Renal cortex interstitium (tissue), 15 donors: Measurements from ENCODE around the gene VSX2. TPM values are rescaled to one million over a fixed set of nuclear protein-coding genes. Genes with fewer than 3 reads are reported as not detected.
A peak's percentile ranks its signal among the peaks of the same experiment; 100 is the strongest.

Experiments
- DNase-seq, 11 donors: peaks; one replicate each; pipeline ENCODE4 v3.0.0-alpha.2; 2013; ENCODE audit warnings: low read depth in 9 of 11, low spot score in 4 of 11; ENCODE audit errors: extremely low read depth in 1 of 11
- long read RNA-seq, 16 experiments: transcript quantifications; one replicate each; lab custom pipeline, GENCODE V29; 2026
- polyA plus RNA-seq, 3 donors: library from polyadenylated mRNA; unstranded; fragments of 120-200 nt; gene quantifications; one replicate each; pipeline ENCODE4 v1.2.1, GENCODE V29; 2013; ENCODE audit not compliant: insufficient read length in 3 of 3

VSX2 gene
- under 1 TPM; 0.06 TPM for polyA plus RNA-seq
- long read RNA-seq, donor 1 = 0 reads
- long read RNA-seq, donor 2 = 0 reads
- long read RNA-seq, donor 3 = 0 reads
- long read RNA-seq, donor 4 = 0 reads
- long read RNA-seq, donor 5 = 0 reads
- long read RNA-seq, donor 6 = 0 reads
- long read RNA-seq, donor 7 = 0 reads
- long read RNA-seq, donor 8 = 0 reads
- long read RNA-seq, donor 9 = 0 reads
- long read RNA-seq, donor 10 = 0 reads
- long read RNA-seq, donor 11 = 0 reads
- long read RNA-seq, donor 12 = 0 reads
- long read RNA-seq, donor 13 = 0 reads
- long read RNA-seq, donor 14 = 0 reads
- long read RNA-seq, donor 15 = 0 reads
- long read RNA-seq, donor 16 = 0 reads

DNA sequence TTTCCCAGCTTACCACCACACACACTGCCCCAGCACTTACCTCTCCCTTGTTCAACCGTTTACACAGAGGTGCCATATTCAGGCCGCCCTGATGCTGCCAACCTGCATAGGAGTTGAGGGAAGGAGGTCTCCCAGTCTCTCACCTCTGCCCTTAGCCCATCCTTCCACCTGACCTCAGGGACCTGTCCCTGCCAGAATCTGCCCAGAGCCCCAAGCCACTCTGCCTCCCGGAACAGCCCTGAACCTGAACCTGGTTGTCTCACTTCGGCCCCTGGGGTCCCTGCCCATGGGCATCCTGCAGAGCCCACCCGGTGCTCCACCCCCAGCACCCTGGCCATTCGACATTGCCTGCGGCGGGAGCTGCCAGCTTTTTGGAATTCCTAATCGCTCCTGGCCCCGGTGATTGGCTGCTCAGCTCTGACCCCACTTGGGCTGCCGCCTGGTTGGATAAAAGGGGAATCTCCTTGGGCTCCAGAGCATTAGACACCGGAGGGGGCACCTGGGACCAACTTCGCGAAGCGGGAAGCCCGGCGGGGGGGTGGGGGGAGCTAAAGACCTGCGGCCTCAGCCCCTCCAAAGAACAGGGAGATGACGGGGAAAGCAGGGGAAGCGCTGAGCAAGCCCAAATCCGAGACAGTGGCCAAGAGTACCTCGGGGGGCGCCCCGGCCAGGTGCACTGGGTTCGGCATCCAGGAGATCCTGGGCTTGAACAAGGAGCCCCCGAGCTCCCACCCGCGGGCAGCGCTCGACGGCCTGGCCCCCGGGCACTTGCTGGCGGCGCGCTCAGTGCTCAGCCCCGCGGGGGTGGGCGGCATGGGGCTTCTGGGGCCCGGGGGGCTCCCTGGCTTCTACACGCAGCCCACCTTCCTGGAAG lies at the start of gene VSX2:
VSX2 (plus strand) TSS at position 476 of the 874 bp plus-strand sequence; CDS start at position 589, 113 bp downstream.
- DNase-seq = no peak

DNA sequence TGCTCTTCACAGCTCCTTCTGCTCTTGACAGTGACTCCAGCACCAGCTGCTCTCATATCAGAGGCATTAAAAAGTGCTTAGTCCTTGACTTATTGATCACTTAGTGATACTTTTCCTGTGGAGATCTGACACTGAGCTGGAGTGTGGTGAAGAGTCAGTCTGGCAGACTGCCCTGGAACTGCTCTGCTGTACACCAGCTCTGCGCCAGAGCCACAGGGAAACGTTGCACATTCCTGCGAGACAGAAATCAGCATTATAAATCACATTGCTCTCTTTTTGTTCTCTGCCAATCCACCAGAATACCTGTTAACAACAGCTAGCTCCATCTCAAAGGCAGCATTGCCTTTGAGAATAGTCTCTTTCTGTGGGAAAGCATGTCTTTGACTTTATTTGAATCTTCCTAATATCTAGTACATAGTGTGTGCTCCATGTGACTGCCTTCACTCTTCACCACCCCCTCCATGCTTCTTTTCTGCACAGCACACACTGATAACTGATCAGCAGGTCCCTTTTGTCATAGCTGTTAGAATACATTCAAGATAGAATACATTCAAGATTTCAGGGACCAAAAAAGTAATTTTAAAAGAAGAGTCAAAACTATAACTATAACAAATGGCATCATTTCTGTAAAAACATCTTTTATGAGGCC lies 48.2 kb upstream of the VSX2 start:
- DNase-seq = no peak

DNA sequence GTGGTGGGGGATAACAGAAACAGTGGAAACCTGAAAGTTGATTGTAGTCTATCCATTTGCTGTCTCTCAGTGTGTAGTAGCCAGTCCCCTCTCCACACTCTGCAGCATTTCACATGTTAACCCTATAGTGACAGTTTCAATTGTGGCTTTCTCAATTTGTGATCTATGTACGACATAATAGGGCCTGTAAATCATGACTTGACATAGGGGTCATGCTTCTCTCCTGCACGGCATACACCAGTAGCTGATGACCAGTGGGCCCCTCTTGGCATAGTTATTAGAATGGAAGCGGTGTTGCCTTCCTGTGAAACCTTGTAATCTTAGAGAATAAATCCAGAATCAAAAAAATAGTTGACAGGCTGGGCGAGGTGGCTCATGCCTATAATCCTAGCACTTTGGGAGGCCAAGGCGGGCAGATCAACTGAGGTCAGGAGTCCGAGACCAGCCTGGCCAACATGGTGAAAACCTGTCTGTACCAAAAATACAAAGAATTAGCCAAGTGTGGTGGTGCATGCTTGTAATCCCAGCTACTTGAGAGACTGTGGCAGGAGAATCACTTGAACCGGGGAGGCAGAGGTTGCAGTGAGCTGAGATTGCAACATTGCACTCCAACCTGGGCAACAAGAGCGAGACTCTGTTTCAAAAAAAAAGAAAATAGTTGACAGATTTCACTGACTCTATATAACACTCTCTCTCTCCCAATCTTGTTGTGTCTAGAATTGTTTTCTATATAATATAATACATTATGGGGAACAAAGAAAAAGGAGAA lies 44.6 kb upstream of the VSX2 start:
- DNase-seq = no peak

DNA sequence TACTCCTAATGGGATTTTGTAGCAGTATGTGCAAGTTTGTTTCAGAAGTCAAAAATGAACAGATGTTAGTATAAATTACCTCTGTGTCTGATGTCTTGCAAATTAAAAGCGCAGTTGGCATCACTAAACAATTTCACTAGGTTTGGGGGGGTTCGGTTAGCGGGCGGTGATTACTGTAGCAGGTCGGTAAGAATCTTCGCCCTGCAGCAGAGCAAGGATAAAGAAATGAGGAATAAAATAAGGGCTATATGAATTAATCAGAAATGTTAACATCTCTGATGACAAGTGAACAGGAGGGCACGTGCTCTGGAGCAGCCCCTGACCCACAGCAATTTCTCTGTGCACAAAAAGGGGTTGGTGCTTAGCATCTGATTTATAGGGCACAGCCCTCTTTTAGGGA lies 43.6 kb upstream of the VSX2 start:
- DNase-seq = no peak

DNA sequence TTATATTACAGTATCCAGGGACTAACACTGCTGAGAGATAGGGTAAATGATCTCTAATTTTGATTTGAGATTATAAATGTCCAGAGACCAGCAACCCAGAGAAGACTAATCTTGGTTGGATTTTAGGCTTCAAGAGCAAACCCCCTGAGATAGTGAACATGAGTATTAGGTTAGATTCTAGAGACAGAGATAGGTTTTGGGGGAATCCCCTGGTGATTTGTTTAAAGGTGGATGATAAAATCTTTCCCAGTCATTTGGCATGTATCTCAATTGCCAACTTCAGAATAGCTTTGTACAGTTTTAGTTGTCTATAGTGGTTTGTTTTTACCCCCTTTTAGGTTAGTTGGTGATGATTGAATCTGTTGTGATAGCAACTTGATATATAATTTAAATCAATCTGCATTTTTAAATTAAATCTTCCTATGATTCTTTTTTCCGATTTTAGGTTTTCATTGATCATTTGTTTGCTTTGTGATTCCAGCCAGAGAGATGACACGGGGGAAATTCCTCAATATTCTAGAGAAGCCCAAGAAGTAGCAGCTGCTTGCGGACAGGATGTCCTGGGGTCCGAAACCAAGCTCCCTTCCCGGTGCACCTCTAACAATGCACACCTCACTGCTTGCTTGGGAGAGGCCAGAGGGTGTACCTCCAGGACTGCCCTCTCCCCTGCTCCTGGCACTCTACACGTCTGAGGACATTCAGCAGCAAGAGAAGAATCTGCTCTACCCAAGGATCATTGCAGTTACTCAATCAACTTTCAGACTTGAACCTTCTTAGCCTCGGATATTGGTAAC lies 40.6 kb upstream of the VSX2 start:
- no peak for DNase-seq

GRCh38 chr14:74202113-74202512 lies 37.1 kb upstream of the VSX2 start:
- DNase-seq = no peak

DNA sequence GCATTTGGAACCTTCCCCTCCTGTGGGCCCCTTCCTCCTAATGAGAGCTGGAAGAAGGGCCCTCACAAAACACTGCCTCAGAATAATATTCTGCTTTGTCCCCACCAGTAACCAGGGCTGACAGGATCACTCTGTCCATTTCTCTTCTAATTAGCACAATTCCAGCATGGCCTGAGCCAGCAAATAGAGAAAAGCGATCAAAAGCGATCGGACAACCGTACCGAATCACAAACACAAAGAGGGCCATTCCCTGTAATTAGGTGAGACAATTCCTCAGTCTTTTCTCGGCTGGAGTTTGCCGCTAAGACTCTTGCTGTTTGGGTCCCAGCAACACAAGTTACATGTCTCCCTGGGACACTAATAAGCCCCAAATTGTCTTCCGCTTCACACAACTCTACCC lies 35.6 kb upstream of the VSX2 start:
- no peak for DNase-seq

DNA sequence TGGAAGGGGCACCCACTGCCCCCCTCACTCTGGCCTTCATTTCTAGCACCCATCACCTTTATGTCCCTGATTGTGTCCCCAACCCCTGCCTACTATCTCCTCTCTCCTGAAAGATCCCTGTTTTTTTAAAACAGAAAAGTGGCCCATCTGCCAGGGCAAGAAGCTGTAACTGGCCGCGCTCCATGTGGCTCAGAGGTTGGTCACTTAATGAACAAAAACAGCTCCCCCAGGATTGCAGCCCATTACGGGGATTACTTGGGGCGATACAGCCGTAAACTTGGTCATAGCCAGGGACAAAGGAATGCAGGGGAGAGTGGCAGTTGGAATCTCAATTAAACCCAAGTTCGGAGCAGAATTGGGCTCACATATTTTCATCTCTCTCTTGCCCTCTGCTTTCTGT lies 34.8 kb upstream of the VSX2 start:
- DNase-seq = no peak

DNA sequence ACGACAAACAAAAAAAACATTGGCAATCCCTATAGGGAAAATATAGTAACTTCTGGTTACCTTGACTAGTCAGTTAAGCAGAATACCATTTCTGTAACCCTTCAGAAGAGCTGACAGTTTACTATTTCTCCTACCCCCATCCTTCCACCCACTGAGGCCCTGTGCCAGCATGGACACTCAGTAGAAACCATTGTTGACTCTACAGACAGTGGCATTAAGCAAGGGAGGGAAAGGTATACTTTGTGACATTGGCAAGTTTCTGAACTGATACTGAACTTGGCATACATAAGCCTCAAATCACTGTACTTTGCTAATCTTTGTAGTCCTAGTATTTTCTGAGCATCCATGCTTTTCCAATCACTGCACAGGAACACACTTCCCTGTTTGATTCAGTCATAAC lies 33.4 kb upstream of the VSX2 start:
- DNase-seq = no peak

DNA sequence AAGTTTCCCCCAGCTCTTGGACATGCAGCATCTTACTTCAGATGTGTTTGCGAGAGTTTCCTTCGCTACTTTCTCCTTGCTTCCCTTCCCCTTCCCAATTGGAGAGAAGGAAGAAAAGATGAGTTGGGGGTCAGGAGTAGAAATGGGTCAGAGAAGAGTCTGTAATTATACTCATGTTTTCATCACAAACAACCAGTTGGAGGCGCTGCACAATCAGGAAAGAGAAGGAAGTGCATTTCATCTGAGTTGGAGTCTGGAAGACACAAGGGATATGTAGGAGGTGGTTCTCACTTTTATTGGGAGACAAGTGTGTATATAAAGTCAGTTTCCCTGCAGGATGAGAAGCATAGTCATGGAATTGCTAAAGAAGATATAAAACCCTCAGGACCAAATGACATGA lies 31.3 kb upstream of the VSX2 start:
- no peak for DNase-seq

- no peak for DNase-seq
These were observed 30.6 kb upstream of the VSX2 start for GRCh38 chr14:74208642-74209041.

- DNase-seq = no peak
These were observed 27.2 kb upstream of the VSX2 start for GRCh38 chr14:74211945-74212580.

GRCh38 chr14:74213907-74214803 lies 25.1 kb upstream of the VSX2 start:
- no peak for DNase-seq

GRCh38 chr14:74216671-74217070 lies 22.6 kb upstream of the VSX2 start:
- DNase-seq = no peak

- peak in 8 of 11 donors; percentile 29 to 58 (median 49) for DNase-seq
These were observed 21.4 kb upstream of the VSX2 start for GRCh38 chr14:74217672-74218448.

DNA sequence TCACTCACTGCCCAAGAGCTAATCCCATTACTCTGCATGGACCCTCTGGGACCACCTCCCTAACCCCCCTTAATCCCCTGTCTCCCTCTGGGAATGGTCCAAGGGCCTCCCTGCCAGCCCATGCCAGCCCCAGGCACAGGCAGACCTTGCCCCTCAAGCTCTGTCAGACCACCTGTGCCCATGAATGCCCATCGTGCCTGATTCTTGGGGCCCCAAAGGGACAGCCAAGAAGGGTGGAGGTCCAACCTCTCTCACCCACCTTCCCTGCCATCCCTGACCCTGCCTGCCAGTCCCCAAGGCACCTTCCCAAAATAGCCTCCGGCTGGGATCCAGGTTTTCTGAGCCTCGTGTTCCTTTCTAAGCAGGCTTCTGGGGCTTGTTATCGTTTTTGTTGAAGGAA lies 20.8 kb upstream of the VSX2 start:
- no peak for DNase-seq
